Right lobe of liver (tissue), 4 donors: ENCODE data around the gene IL1R1.

Source experiments
- CTCF ChIP-seq, 4 donors: fragments of 200-600 bp in 3 of 4; fragments of 450-650 bp in 1 of 4; IDR thresholded peaks; one replicate each; pipeline versions ENCODE4 v1.5.1 to v1.8.0; 2016 to 2022; ENCODE audit warnings: antibody characterized with exemption in 4 of 4, mild to moderate bottlenecking in 2 of 4
- POLR2A ChIP-seq: fragments of 450-650 bp; IDR thresholded peaks from one replicate; pipeline ENCODE4 v1.6.1; 2017; ENCODE audit warnings: antibody characterized with exemption, mild to moderate bottlenecking
- donor health status: DM: no; HTN: no; CAD: no.
- donor health status: DM: no; HTN: no; CAD: no.
- donor health status: DM: no; HTN: yes; CAD: no.

GRCh38 chr2:102129951-102130646, 12.4 kb upstream of the IL1R1 start:
- TF ChIP-seq CTCF (IDR thresholded peaks at IDR 0.05) (no peak), POLR2A (no peak)
